SK-N-SH (cell line): Measurements from ENCODE around the gene MMP14. TPM values are rescaled to one million over a fixed set of nuclear protein-coding genes. Genes with fewer than 3 reads are reported as not detected.

ENCODE experiments used
- CTCF ChIA-PET: fragments of 300-600, 350-600 bp; formaldehyde crosslinking; extraction: SDS; loops from one replicate; lab custom pipeline; 2021; lab: Yijun Ruan, JAX
- POLR2A ChIA-PET: fragments of 350-600 bp; sonication (Branson Sonifier 250); formaldehyde crosslinking; extraction: SDS; loops from one replicate; lab custom pipeline; 2020; ENCODE audit warnings: antibody characterized with exemption, inconsistent platforms; lab: Yijun Ruan, JAX
- DNase-seq: peaks from one replicate; pipeline ENCODE4 v3.0.0; 2012
- H2AFZ ChIP-seq: fragments of 200-600 bp; sonication (generic); 2 replicates; pipeline ENCODE4 v1.8.1; 2016; ENCODE audit warnings: antibody characterized with exemption, mild to moderate bottlenecking, low read depth
- H3F3A ChIP-seq: fragments of 200-600 bp; sonication (generic); replicated peaks from 2 replicates; pipeline ENCODE3; 2016; ENCODE audit warnings: antibody characterized with exemption, mild to moderate bottlenecking; ENCODE audit not compliant: insufficient read depth
- H3K27ac ChIP-seq, 2 experiments: fragments of 200-500 bp in 1 of 2; fragments of 200-600 bp in 1 of 2; sonication (Bioruptor generic) in 1 of 2; sonication (generic), shearing (Covaris generic) in 1 of 2; 2 replicates each; pipeline versions ENCODE4 v1.5.1 to v1.6.1; 2014 to 2016; ENCODE audit warnings: low read depth in 2 of 2, inconsistent platforms in 1 of 2, low read length in 1 of 2, mild to moderate bottlenecking in 1 of 2, mixed read lengths in 1 of 2
- H3K27me3 ChIP-seq: fragments of 200-600 bp; sonication (generic), shearing (Covaris generic); 2 replicates; pipeline ENCODE4 v1.6.1; 2016; ENCODE audit warnings: mixed run types; ENCODE audit not compliant: insufficient read depth
- H3K36me3 ChIP-seq, 2 experiments: fragments of 200-500 bp in 1 of 2; fragments of 200-600 bp in 1 of 2; sonication (Bioruptor generic) in 1 of 2; sonication (generic) in 1 of 2; replicated peaks in 1 of 2; 2 replicates each; pipeline versions ENCODE3 to v1.5.1; 2014 to 2016; ENCODE audit warnings: low read length in 1 of 2, mild to moderate bottlenecking in 1 of 2; ENCODE audit not compliant: insufficient read depth in 2 of 2, control insufficient read depth in 1 of 2
- H3K4me1 ChIP-seq, 2 experiments: fragments of 200-500 bp in 1 of 2; fragments of 200-600 bp in 1 of 2; sonication (Bioruptor generic) in 1 of 2; sonication (generic), shearing (Covaris generic) in 1 of 2; 2 replicates each; pipeline versions ENCODE4 v1.5.1 to v1.6.1; 2014 to 2016; ENCODE audit warnings: low read depth in 1 of 2, low read length in 1 of 2, mixed run types in 1 of 2; ENCODE audit not compliant: insufficient read depth in 2 of 2, control insufficient read depth in 1 of 2
- H3K4me2 ChIP-seq: fragments of 200-600 bp; sonication (generic), shearing (Covaris generic); 2 replicates; pipeline ENCODE4 v1.6.1; 2017; ENCODE audit warnings: mixed run types
- H3K4me3 ChIP-seq, 2 experiments: fragments of 200-500 bp in 1 of 2; fragments of 200-600 bp in 1 of 2; sonication (Bioruptor generic) in 1 of 2; sonication (generic), shearing (Covaris generic) in 1 of 2; 2 replicates each; pipeline versions ENCODE4 v1.5.1 to v1.8.1; 2014 to 2016; ENCODE audit warnings: low read depth in 2 of 2, inconsistent platforms in 1 of 2, low read length in 1 of 2, mild to moderate bottlenecking in 1 of 2, mixed read lengths in 1 of 2, moderate library complexity in 1 of 2
- H3K79me2 ChIP-seq: fragments of 200-600 bp; sonication (generic); 2 replicates; pipeline ENCODE4 v1.8.1; 2017; ENCODE audit warnings: mild to moderate bottlenecking; ENCODE audit not compliant: insufficient read depth
- H3K9ac ChIP-seq: fragments of 200-600 bp; sonication (generic); 2 replicates; pipeline ENCODE4 v1.6.1; 2017; ENCODE audit warnings: mixed run types
- H3K9me2 ChIP-seq: fragments of 200-600 bp; sonication (generic); 2 replicates; pipeline ENCODE4 v1.6.1; 2017; ENCODE audit warnings: mixed run types
- H3K9me3 ChIP-seq: fragments of 200-600 bp; sonication (generic); 2 replicates; pipeline ENCODE4 v1.6.1; 2017; ENCODE audit warnings: mixed run types, mild to moderate bottlenecking, moderate library complexity
- H4K20me1 ChIP-seq: fragments of 200-600 bp; sonication (generic); 2 replicates; pipeline ENCODE4 v1.6.1; 2017; ENCODE audit warnings: mild to moderate bottlenecking, mixed run types; ENCODE audit not compliant: insufficient read depth
- ELF1 ChIP-seq: IDR thresholded peaks from 2 replicates; pipeline ENCODE4 v1.4.0; 2012
- EP300 ChIP-seq, 2 experiments: IDR thresholded peaks; 2 replicates each; pipeline versions ENCODE4 v1.4.0 to v1.6.1; 2012; ENCODE audit warnings: borderline replicate concordance in 1 of 2, low read depth in 1 of 2, low read length in 1 of 2
- FOSL2 ChIP-seq: IDR thresholded peaks from 2 replicates; pipeline ENCODE4 v1.4.0; 2012; ENCODE audit warnings: low read depth, mild to moderate bottlenecking, moderate library complexity, borderline replicate concordance
- FOXM1 ChIP-seq: IDR thresholded peaks from 2 replicates; pipeline ENCODE4 v1.4.0; 2012; ENCODE audit warnings: low read depth, mild to moderate bottlenecking
- GATA2 ChIP-seq: sonication (generic); formaldehyde crosslinking; IDR thresholded peaks from 2 replicates; pipeline ENCODE4 v1.5.0; 2020; ENCODE audit warnings: mild to moderate bottlenecking, missing genetic modification reagents
- IRF3 ChIP-seq: fragments of 150-350 bp; IDR thresholded peaks from 2 replicates; pipeline ENCODE4 v1.6.1; 2016; ENCODE audit warnings: mild to moderate bottlenecking, low read depth, low read length
- NFIC ChIP-seq: IDR thresholded peaks from 2 replicates; pipeline ENCODE4 v1.4.0; 2012; ENCODE audit warnings: borderline replicate concordance
- NRF1 ChIP-seq: IDR thresholded peaks from 2 replicates; pipeline ENCODE4 v1.6.1; 2012; ENCODE audit warnings: low read depth, mild to moderate bottlenecking, low read length
- POLR2AphosphoS5 ChIP-seq: IDR thresholded peaks from 2 replicates; pipeline ENCODE4 v1.6.1; 2012; ENCODE audit warnings: low read depth, low read length
- RAD21 ChIP-seq: IDR thresholded peaks from 2 replicates; pipeline ENCODE4 v1.6.1; 2012; ENCODE audit warnings: mild to moderate bottlenecking, low read length
- REST ChIP-seq: IDR thresholded peaks from 2 replicates; pipeline ENCODE4 v1.6.1; 2012; ENCODE audit warnings: mild to moderate bottlenecking, low read depth, low read length, moderate library complexity
- RFX5 ChIP-seq: IDR thresholded peaks from 2 replicates; pipeline ENCODE4 v1.6.1; 2012; ENCODE audit warnings: mild to moderate bottlenecking, improper control_type of control experiment, low read length
- TAF1 ChIP-seq: IDR thresholded peaks from 2 replicates; pipeline ENCODE4 v1.6.1; 2012; ENCODE audit warnings: low read depth, mild to moderate bottlenecking, low read length, moderate library complexity, borderline replicate concordance
- WGBS: methylation state at CpG from one replicate; pipeline ENCODE4 v1.1.6; 2017; ENCODE audit warnings: low lambda C conversion rate; 5-methylcytosine and 5-hydroxymethylcytosine counted together
- polyA plus RNA-seq, 3 experiments: library from polyadenylated mRNA; depleted of rRNA; stranded (reverse); fragments of >200 nt; gene quantifications; 2 replicates each; pipeline ENCODE4 v1.2.3, GENCODE V29; 2012

MMP14 gene
- polyA plus RNA-seq, 1 of the 3 experiments (the other 2 are of a cell fraction) = 139 TPM

GRCh38 chr14:22821193-22822015, 15.0 kb upstream of the MMP14 start:
- H3K27me3 ChIP-seq = no peaks in the 10 kb centered on the region
- no peak overlapping the region for H3K4me2 ChIP-seq
- H3K27ac ChIP-seq = no peak overlapping the region
- no peaks in the 10 kb centered on the region for H4K20me1 ChIP-seq
- CTCF ChIA-PET = interaction anchor here (1.0 to 19.1 kb wide), 12 partner anchors 33 to 432 kb away, joined by 3 to 472 read pairs (median 6); partner anchors contain the start of genes LRP10, PRMT5 and RBM23
- H3K9me3 ChIP-seq = no peaks in the 10 kb centered on the region
- no peaks in the 10 kb centered on the region for H3F3A ChIP-seq
- WGBS = 83% methylated on average over 20 of the region's 24 CpGs
- POLR2A ChIA-PET = interaction anchor here (0.5 kb wide), 1 partner anchor 239 kb away, joined by 4 read pairs; no protein-coding TSS in a partner anchor
- H3K9me2 ChIP-seq = no peaks in the 10 kb centered on the region
- H3K4me1 ChIP-seq = peaks cover 8 to 13% of the 10 kb centered on the region in 2 experiments; a peak in 2 of 4 replicates
- H3K79me2 ChIP-seq = no peaks in the 10 kb centered on the region
- H3K36me3 ChIP-seq = no peaks in the 10 kb centered on the region
- no peak overlapping the region for H3K9ac ChIP-seq
- H3K4me3 ChIP-seq = no peak overlapping the region
- no peak for DNase-seq
- H2AFZ ChIP-seq = no peak overlapping the region
- TF ChIP-seq IRF3 (no peak), REST (no peak), NRF1 (no peak), FOXM1 (no peak), TAF1 (no peak), NFIC (no peak), ELF1 (no peak), RAD21 (no peak), GATA2 (no peak), FOSL2 (no peak), POLR2AphosphoS5 (no peak), RFX5 (no peak), EP300 (IDR thresholded peaks at IDR 0.05; ENCODE audit: borderline replicate concordance in 1 of 2, low read depth in 1 of 2, low read length in 1 of 2) (no peak)
